ENCODE measurements around the gene ADD1.

The ADD1 gene

GRCh38 chr4:2963966-2964471, 120.4 kb downstream of the ADD1 start:
- TF ChIP-seq CTCF (IDR thresholded peaks at IDR 0.05; ENCODE audit: control insufficient read depth, insufficient read depth, low read depth, low read length, missing control alignments) = no peak
- no peak for DNase-seq (ENCODE audit: low read depth)
- peak overlapping the region; percentile 95 for H3K4me3 ChIP-seq (ENCODE audit: control insufficient read depth, low read depth, low read length)

DNA sequence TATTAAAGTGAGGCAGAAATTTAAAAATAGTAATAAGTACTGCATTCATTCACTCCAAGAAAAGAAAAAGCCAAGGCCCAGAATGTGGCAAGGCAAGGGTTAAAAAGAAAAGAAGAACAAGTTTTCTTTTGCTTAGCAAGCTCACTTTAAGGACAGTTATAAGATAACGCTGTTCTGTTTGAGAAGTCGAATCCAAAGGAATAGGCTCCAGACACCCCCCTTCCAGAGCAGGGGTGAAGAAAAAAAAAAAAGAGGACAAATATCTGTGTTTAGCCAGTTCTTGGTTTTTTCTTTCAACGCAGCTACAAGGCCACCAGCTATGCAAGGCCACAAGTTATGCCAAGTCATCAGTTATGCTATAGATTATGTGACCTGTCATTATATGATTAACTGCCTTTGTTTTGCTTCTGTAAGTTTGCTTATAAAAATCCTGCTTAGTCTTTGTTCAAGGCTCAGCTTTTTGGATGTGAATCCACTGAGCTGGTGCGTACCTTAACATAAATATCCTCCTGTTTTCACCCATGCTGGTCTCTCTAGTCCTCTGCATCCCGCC, 121.1 kb downstream of the ADD1 start:
- no peak for TF ChIP-seq CTCF (IDR thresholded peaks at IDR 0.05; ENCODE audit: control insufficient read depth, insufficient read depth, low read depth, low read length, missing control alignments)
- peak overlapping the region; percentile 95; the same call in 1 of the 2 replicates for H3K4me3 ChIP-seq (ENCODE audit: control insufficient read depth, low read depth, low read length)
- no peak for DNase-seq (ENCODE audit: low read depth)

- DNase-seq (ENCODE audit: low read depth) = no peak
- H3K4me3 ChIP-seq (ENCODE audit: control insufficient read depth, low read depth, low read length) = no peak overlapping the region
- no peak for TF ChIP-seq CTCF (IDR thresholded peaks at IDR 0.05; ENCODE audit: control insufficient read depth, insufficient read depth, low read depth, low read length, missing control alignments)
Measured at GRCh38 chr4:2965262-2965661, 121.6 kb downstream of the ADD1 start.

- H3K4me3 ChIP-seq (ENCODE audit: control insufficient read depth, low read depth, low read length) = no peak overlapping the region
- TF ChIP-seq CTCF (IDR thresholded peaks at IDR 0.05; ENCODE audit: control insufficient read depth, insufficient read depth, low read depth, low read length, missing control alignments) = no peak
- no peak for DNase-seq (ENCODE audit: low read depth)
Measured at GRCh38 chr4:2968381-2968780, 124.7 kb downstream of the ADD1 start.

DNA sequence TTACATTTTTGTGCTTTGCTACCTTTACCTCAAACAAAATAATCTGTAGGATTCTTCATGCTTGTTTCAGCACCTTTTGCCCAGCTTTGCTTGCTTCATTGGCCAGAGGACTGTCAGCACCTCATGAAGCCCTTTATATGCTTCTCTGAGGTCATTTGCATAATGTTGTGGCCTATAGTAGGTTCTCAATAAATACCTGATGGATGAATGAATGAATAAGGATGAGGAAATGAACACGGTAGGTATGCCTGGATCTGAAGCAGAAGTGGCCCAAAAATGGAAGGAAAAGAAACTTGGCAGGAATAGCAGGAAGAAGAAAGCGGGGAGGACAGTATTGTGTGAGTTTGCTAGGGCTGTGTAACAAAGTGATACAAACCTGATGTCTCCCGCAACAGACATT, 127.6 kb downstream of the ADD1 start:
- no peak for TF ChIP-seq CTCF (IDR thresholded peaks at IDR 0.05; ENCODE audit: control insufficient read depth, insufficient read depth, low read depth, low read length, missing control alignments)
- no peak overlapping the region for H3K4me3 ChIP-seq (ENCODE audit: control insufficient read depth, low read depth, low read length)
- DNase-seq (ENCODE audit: low read depth) = no peak

DNA sequence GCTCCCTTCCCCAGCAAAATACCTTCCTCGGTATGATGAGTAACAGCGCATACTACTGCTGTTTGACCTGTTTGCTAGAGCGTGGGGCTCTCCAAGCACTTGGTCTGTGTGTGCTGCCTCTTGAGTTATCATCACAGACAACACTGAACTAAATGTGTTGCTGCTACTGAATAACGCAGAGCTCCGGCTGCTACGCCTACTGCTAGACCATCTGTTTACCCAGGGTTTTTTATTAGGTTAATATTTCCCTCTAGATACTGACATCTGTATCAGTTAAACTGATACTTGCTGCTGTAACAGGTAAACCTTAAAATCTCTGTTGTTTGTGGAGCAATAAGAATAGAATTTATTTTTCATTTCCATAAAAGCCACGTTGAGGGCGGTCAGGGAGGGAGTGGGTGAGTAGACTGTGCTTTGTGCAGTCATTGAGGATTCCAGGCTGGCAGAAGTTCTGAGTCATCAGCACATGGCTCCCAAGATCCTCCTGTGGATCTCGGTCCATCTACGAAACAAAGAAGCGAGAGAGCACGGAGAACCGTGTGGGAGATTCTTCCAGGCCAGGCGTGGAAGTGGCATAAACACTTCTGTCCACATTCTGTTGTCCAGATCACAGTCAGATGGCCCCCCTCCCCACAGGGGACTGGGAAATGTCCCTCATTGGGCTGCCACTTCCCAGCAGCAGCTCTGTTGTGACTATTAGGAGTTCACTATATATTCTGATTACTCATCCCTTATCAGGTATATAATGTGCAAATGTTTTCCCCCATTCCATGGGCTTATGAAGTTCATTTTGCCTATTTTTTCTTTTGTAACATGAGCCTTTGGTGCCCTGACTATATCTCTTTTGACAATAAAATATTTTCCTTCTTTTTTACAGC, 133.8 kb downstream of the ADD1 start:
- DNase-seq (ENCODE audit: low read depth) = peak; percentile 17
- H3K4me3 ChIP-seq (ENCODE audit: control insufficient read depth, low read depth, low read length) = no peak overlapping the region
- TF ChIP-seq CTCF (IDR thresholded peaks at IDR 0.05; ENCODE audit: control insufficient read depth, insufficient read depth, low read depth, low read length, missing control alignments) = no peak

Measured in AG09309 (cell line).